Tibial artery (tissue), 4 donors: ENCODE measurements around the gene DNAH11.

Experiments
- DNase-seq, 2 donors: peaks; one replicate each; pipeline ENCODE4 v3.0.0-alpha.2; 2019
- H3K27ac ChIP-seq, 2 donors: fragments of 200-600 bp; sonication (generic) in 1 of 2; 1 replicate in 1 of 2; 2 replicates in 1 of 2; pipeline ENCODE4 v1.5.1; 2018 to 2019; ENCODE audit warnings: mild to moderate bottlenecking in 1 of 2
- H3K27me3 ChIP-seq, 2 donors: fragments of 200-600 bp; sonication (generic) in 1 of 2; one replicate each; pipeline versions ENCODE4 v1.5.1 to v1.6.0; 2016 to 2019
- H3K36me3 ChIP-seq, 3 donors: fragments of 200-600 bp; sonication (generic) in 2 of 3; one replicate each; pipeline ENCODE4 v1.5.1; 2016 to 2019; ENCODE audit warnings: mild to moderate bottlenecking in 2 of 3
- H3K4me1 ChIP-seq, 4 donors: fragments of 200-600 bp; sonication (generic) in 2 of 4; 1 replicate in 3 of 4; 2 replicates in 1 of 4; pipeline ENCODE4 v1.5.1; 2016 to 2019
- H3K4me3 ChIP-seq, 2 donors: fragments of 200-600 bp; sonication (generic) in 1 of 2; 1 replicate in 1 of 2; 2 replicates in 1 of 2; pipeline ENCODE4 v1.5.1; 2018 to 2019; ENCODE audit warnings: mild to moderate bottlenecking in 2 of 2
- H3K9me3 ChIP-seq, 3 donors: fragments of 200-600 bp; sonication (generic) in 1 of 3; one replicate each; pipeline ENCODE4 v1.5.1; 2016 to 2019
- intact Hi-C: fragments of 100-400 bp; cut with DNase I; formaldehyde crosslinking; loops from one replicate; pipeline ENCODE4 v1.15.0; 2023; ENCODE audit warnings: low total_unique reads
- TF ChIP-seq, protein P1 (sequence below), 2 experiments: fragments of 200-600 bp in 1 of 2; fragments of 450-650 bp in 1 of 2; IDR thresholded peaks; one replicate each; pipeline ENCODE4 v1.5.1; 2017 to 2019; ENCODE audit warnings: antibody characterized with exemption in 2 of 2, mild to moderate bottlenecking in 1 of 2, moderate library complexity in 1 of 2

DNAH11 gene

DNA sequence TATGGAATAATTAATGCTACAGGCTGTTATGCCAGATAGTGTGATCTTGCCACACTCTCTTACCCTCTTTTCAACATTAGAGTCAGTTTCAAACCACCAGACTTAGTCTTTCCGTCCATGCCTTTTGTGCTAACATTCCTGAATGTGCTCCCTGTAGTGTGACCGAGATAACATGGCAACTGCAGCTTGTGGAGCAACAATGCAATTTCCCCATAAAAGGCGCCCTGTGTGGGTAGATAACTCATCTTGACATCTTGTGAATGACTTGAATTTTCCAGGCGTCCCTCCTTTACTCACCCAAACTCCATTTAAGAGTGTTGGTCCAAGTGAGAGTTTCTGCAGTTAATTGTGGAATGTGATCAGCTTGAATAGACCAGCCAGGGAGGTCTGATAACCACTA is 99.6 kb downstream of the DNAH11 start:
- intact Hi-C loops, result no loop called here
- Histone ChIP-seq H3K4me3 (no peak overlapping the region), H3K9me3 (no peaks in the 10 kb centered on the region), H3K27ac (no peak overlapping the region), H3K27me3 (no peaks in the 10 kb centered on the region), H3K4me1 (no peaks in the 10 kb centered on the region), H3K36me3 (no peaks in the 10 kb centered on the region)
- TF ChIP-seq, protein P1, sequence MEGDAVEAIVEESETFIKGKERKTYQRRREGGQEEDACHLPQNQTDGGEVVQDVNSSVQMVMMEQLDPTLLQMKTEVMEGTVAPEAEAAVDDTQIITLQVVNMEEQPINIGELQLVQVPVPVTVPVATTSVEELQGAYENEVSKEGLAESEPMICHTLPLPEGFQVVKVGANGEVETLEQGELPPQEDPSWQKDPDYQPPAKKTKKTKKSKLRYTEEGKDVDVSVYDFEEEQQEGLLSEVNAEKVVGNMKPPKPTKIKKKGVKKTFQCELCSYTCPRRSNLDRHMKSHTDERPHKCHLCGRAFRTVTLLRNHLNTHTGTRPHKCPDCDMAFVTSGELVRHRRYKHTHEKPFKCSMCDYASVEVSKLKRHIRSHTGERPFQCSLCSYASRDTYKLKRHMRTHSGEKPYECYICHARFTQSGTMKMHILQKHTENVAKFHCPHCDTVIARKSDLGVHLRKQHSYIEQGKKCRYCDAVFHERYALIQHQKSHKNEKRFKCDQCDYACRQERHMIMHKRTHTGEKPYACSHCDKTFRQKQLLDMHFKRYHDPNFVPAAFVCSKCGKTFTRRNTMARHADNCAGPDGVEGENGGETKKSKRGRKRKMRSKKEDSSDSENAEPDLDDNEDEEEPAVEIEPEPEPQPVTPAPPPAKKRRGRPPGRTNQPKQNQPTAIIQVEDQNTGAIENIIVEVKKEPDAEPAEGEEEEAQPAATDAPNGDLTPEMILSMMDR (IDR thresholded peaks at IDR 0.05), result no peak
- DNase-seq, result no peak

DNA sequence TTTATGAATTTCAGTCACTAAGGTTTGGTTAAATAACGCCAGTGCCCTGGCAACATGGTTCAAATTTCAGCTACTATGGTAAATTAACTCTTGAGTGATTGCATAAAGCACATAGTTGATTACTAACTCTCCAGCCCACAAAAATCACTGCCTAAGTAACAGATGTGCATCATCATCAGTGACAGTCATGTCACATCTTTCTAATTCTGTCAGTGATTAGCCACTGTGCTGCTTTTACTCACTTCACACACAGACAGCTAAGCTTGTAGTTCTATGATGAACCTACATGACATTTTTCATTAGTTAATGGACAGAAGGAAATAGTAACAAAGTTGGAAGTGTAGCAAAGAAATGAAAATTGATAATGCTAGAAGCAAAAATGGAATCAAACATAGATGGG is 108.9 kb downstream of the DNAH11 start:
- TF ChIP-seq, protein P1 (IDR thresholded peaks at IDR 0.05), result no peak
- intact Hi-C loops, result no loop called here
- no peaks in the 10 kb centered on the region for H3K27me3 ChIP-seq
- no peak for DNase-seq
- no peak overlapping the region for H3K4me3 ChIP-seq
- H3K9me3 ChIP-seq, result no peaks in the 10 kb centered on the region
- H3K27ac ChIP-seq, result no peak overlapping the region
- H3K4me1 ChIP-seq, result no peaks in the 10 kb centered on the region
- H3K36me3 ChIP-seq, result no peaks in the 10 kb centered on the region

DNA sequence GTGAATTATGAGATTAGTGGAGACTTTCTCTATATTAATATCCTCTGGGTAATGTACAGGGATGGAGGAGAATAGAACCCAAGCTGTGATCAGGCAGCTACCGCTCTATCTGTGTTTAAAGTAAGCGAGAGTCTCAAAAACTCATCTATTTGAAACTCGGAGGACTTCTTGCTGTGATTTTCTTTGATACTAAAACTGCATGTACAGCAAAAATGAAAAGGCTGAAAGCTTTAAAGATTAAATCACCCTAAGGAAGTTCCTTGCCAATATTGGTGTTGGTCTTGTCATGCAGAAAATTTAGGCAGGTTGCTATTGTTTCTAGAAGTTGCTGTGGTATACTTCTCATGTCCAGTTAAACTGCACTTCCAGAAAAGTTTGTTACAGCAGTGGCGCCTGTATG is 110.8 kb downstream of the DNAH11 start:
- Histone ChIP-seq H3K4me3 (no peak overlapping the region), H3K36me3 (no peaks in the 10 kb centered on the region), H3K27me3 (no peaks in the 10 kb centered on the region), H3K4me1 (no peaks in the 10 kb centered on the region), H3K9me3 (no peaks in the 10 kb centered on the region), H3K27ac (no peak overlapping the region)
- DNase-seq, result no peak
- intact Hi-C loops, result no loop called here
- TF ChIP-seq, protein P1 (IDR thresholded peaks at IDR 0.05), result no peak

DNA sequence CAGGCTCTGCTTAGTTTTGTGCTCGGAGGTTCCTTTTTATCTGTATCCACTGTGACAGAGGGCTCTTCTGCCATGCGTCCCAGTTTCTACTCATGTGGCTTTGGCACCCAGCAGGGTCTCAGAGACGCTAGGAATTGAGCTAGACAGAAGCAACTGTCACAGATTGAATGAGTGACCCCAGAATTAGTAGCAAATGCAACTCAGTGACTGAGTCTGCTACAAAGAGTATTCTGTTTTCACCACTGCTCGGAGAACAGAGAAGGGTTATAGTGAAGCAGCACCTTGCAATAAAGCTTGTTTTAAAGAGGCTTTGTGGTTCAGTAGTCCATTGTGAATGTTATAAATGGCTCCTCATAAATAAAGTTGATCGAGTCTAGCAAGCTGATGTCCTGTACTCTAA is 113.2 kb downstream of the DNAH11 start:
- Histone ChIP-seq H3K36me3 (no peaks in the 10 kb centered on the region), H3K9me3 (no peaks in the 10 kb centered on the region), H3K27ac (no peak overlapping the region), H3K4me1 (no peaks in the 10 kb centered on the region), H3K27me3 (no peaks in the 10 kb centered on the region), H3K4me3 (no peak overlapping the region)
- DNase-seq, result no peak
- TF ChIP-seq, protein P1 (IDR thresholded peaks at IDR 0.05), result no peak
- intact Hi-C loops, result no loop called here

DNA sequence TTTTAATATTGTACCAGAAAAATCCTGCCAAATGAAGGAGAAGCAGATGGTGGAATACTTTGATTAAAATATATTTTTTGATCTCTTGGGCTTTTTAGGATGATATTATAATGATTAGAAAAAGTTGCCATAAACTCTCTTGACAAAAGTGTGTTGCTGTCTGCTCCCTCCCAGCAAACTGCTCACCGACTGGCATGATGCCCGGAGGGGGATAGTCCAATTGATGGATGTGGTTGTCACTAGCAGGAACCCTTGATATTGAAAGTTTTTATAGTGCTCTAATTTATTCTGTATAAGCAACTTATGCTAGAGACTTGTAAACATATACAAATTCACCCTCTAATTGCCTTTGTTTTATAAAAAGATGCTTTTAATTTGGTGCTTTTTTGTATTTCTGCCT is 114.0 kb downstream of the DNAH11 start:
- Histone ChIP-seq H3K4me3 (no peak overlapping the region), H3K27ac (no peak overlapping the region), H3K36me3 (no peaks in the 10 kb centered on the region), H3K9me3 (peaks cover 0 to 5% (median 0%) of the 10 kb centered on the region in 3 donors), H3K27me3 (no peaks in the 10 kb centered on the region), H3K4me1 (no peaks in the 10 kb centered on the region)
- intact Hi-C loops, result no loop called here
- TF ChIP-seq, protein P1 (IDR thresholded peaks at IDR 0.05), result no peak
- DNase-seq, result no peak

DNA sequence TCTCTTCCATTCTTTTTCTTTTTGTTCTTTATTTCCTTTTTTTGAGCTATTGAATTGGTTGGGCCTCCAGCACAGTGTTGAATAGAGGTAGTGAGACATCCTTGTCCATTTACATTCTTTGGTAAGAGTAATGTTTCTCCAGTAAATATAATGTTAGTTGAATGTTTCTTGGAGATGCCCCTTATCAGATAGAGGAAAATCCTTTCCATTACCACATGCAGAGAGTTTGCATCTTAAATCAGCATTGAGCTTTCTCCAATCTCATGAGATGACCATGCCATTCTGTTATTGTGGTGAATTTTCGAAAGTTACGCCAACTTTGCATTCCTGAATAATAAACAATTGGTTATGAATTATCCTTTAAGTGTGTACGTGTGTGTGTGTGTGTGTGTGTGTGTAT is 127.7 kb downstream of the DNAH11 start:
- Histone ChIP-seq H3K27me3 (no peaks in the 10 kb centered on the region), H3K4me1 (no peaks in the 10 kb centered on the region), H3K4me3 (no peak overlapping the region), H3K36me3 (no peaks in the 10 kb centered on the region), H3K27ac (no peak overlapping the region), H3K9me3 (no peaks in the 10 kb centered on the region)
- intact Hi-C loops, result no loop called here
- no peak for DNase-seq
- TF ChIP-seq, protein P1 (IDR thresholded peaks at IDR 0.05), result no peak
